ENCODE measurements around the gene GTF2IRD1. TPM values are rescaled to one million over a fixed set of nuclear protein-coding genes. Genes with fewer than 3 reads are reported as not detected.

The GTF2IRD1 gene
- total and polyA plus RNA-seq, 2 of the 4 experiments (the other 2 are of a cell fraction), result 4.1 to 21.9 TPM

DNA sequence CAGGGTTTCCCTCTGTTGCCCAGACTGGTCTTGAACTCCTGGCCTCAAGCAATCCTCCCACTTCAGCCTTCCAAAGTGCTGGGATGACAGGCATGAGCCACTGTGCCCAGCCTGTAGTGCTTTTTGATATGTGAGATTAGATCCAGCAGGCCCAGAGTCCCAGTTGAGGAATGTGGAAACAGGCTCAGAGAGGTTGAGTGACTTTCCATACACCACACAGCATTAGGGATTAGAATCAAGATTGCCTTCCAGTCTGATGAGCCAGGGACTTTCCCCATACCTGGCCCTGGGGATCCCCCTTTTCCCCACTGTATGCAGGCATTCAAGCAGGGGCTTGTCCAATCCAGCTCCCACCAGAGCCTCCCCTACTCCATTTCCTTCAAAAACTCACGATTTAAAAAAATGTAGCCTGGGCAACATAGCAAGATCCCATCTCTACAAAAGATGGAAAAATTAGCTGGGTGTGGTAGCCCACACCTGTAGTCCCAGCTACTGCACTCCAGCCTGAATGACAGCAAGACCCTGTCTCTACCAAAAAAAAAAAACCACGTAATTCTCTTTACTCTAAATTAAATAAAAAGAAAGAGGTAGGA is 128.8 kb downstream of the GTF2IRD1 start:
- no peak overlapping the region for H2AK9ac ChIP-seq (replicated peaks; ENCODE audit: low read depth, low read length, poor library complexity)
- WGBS, 2 experiments (ENCODE audit: extremely low coverage in 2 of 2, insufficient read length in 1 of 2), result no CpG with 5 or more reads among the region's 2 CpGs
- peaks cover 16% of the 10 kb centered on the region for H3K4me1 ChIP-seq (ENCODE audit: control insufficient read depth, insufficient read depth, low read length)
- no peak overlapping the region for H4K91ac ChIP-seq (ENCODE audit: insufficient read depth, low read depth, low read length)
- H2BK5ac ChIP-seq (ENCODE audit: low read depth, low read length, poor library complexity, severe bottlenecking), result no peak overlapping the region
- DNase-seq (no peak), ATAC-seq (ENCODE audit: low read depth) (no peak)
- H3K18ac ChIP-seq (ENCODE audit: low read depth, low read length), result no peak overlapping the region
- no peak overlapping the region for H3K4ac ChIP-seq (ENCODE audit: low read depth, low read length)
- H3K27me3 ChIP-seq (ENCODE audit: control insufficient read depth, insufficient read depth, low read length), result no peaks in the 10 kb centered on the region
- no TSS peak for BruUV-seq (replicated peaks)
- H3K9me1 ChIP-seq (ENCODE audit: insufficient read depth, low read length), result peaks cover 4% of the 10 kb centered on the region; the same call in 1 of the 2 replicates
- no peak overlapping the region for H3K14ac ChIP-seq (replicated peaks; ENCODE audit: low read depth, low read length)
- CTCF ChIA-PET, result interaction anchor here (0.9 kb wide), 1 partner anchor 38 kb away, joined by 3 read pairs; no protein-coding TSS in a partner anchor
- H2BK20ac ChIP-seq (ENCODE audit: low read depth, low read length), result no peak overlapping the region
- no peak overlapping the region for H3K4me3 ChIP-seq (ENCODE audit: insufficient read depth, low read depth, low read length)
- dilution Hi-C loops (cut with HindIII; ENCODE audit: low sequenced_read_pairs, unreplicated experiment) (no loop called here), intact Hi-C loops (cut with micrococcal nuclease) (loop anchor here (10.0 kb wide), 1 partner anchor 82 kb away; no protein-coding TSS in a partner anchor), in situ Hi-C loops (cut with MboI; ENCODE audit: low sequenced_read_pairs) (loop anchor here (10.0 kb wide), 1 partner anchor 82 kb away; no protein-coding TSS in a partner anchor)
- no peak overlapping the region for H2BK15ac ChIP-seq (ENCODE audit: low read depth, low read length)
- no peak overlapping the region for H2AFZ ChIP-seq (replicated peaks; ENCODE audit: low read length, poor library complexity)
- H3K9ac ChIP-seq (ENCODE audit: low read depth, low read length), result no peak overlapping the region
- H3K56ac ChIP-seq (ENCODE audit: extremely low read depth, insufficient read depth, low read length), result no peak overlapping the region
- no peak overlapping the region for H3K23ac ChIP-seq (ENCODE audit: low read depth, low read length)
- no peaks in the 10 kb centered on the region for H4K20me1 ChIP-seq (ENCODE audit: insufficient read depth, low read length)
- no peak for TF ChIP-seq FOS (IDR thresholded peaks at IDR 0.05; ENCODE audit: low read depth, low read length)
- no peak for TF ChIP-seq POLR2A (IDR thresholded peaks at IDR 0.05; ENCODE audit: low read depth, low read length)
- TF ChIP-seq, protein P1, sequence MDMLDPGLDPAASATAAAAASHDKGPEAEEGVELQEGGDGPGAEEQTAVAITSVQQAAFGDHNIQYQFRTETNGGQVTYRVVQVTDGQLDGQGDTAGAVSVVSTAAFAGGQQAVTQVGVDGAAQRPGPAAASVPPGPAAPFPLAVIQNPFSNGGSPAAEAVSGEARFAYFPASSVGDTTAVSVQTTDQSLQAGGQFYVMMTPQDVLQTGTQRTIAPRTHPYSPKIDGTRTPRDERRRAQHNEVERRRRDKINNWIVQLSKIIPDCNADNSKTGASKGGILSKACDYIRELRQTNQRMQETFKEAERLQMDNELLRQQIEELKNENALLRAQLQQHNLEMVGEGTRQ (IDR thresholded peaks at IDR 0.05; ENCODE audit: low read depth, low read length), result no peak
- no peak for TF ChIP-seq CTCF (conservative IDR thresholded peaks at IDR 0.05; ENCODE audit: low read depth, low read length)
- TF ChIP-seq MAZ (IDR thresholded peaks at IDR 0.05; ENCODE audit: borderline replicate concordance, low read depth, low read length), result no peak
- TF ChIP-seq, protein P2, sequence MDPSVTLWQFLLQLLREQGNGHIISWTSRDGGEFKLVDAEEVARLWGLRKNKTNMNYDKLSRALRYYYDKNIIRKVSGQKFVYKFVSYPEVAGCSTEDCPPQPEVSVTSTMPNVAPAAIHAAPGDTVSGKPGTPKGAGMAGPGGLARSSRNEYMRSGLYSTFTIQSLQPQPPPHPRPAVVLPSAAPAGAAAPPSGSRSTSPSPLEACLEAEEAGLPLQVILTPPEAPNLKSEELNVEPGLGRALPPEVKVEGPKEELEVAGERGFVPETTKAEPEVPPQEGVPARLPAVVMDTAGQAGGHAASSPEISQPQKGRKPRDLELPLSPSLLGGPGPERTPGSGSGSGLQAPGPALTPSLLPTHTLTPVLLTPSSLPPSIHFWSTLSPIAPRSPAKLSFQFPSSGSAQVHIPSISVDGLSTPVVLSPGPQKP (IDR thresholded peaks at IDR 0.05; ENCODE audit: borderline replicate concordance, low read depth, low read length), result no peak
- TF ChIP-seq RAD21 (IDR thresholded peaks at IDR 0.05; ENCODE audit: low read length), result no peak
- TF ChIP-seq SMC3 (IDR thresholded peaks at IDR 0.05; ENCODE audit: low read depth, low read length), result no peak
- TF ChIP-seq CEBPB (IDR thresholded peaks at IDR 0.05; ENCODE audit: low read depth, low read length), result no peak
- TF ChIP-seq RCOR1 (IDR thresholded peaks at IDR 0.05; ENCODE audit: insufficient replicate concordance, low read length), result no peak
- no peak for TF ChIP-seq CHD1 (IDR thresholded peaks at IDR 0.05; ENCODE audit: low read depth, low read length)
- no peak for TF ChIP-seq BHLHE40 (IDR thresholded peaks at IDR 0.05; ENCODE audit: low read depth, low read length)
- no peak for TF ChIP-seq MXI1 (IDR thresholded peaks at IDR 0.05; ENCODE audit: borderline replicate concordance, low read depth, low read length)
- TF ChIP-seq RFX5 (IDR thresholded peaks at IDR 0.05; ENCODE audit: low read depth, low read length), result no peak
- TF ChIP-seq NFE2L2 (IDR thresholded peaks at IDR 0.05; ENCODE audit: low read depth, low read length), result no peak
- no peak for TF ChIP-seq MAFK (IDR thresholded peaks at IDR 0.05; ENCODE audit: low read depth, low read length)
- H2AK5ac ChIP-seq (ENCODE audit: low read depth, low read length), result no peak overlapping the region
- no peak overlapping the region for H3K27ac ChIP-seq (ENCODE audit: insufficient read depth, low read length)
- H3K4me2 ChIP-seq (ENCODE audit: low read depth, low read length), result no peak overlapping the region
- no peaks in the 10 kb centered on the region for H3K9me3 ChIP-seq (ENCODE audit: control insufficient read depth, insufficient read depth, low read length)
- peaks cover 3% of the 10 kb centered on the region; the same call in 1 of the 2 replicates for H3K36me3 ChIP-seq (ENCODE audit: control insufficient read depth, insufficient read depth, low read length)
- no peak overlapping the region for H2BK120ac ChIP-seq (ENCODE audit: low read depth, low read length)
- no peak overlapping the region for H4K8ac ChIP-seq (ENCODE audit: low read depth in 2 of 2, low read length in 2 of 2)
- POLR2A ChIA-PET (ENCODE audit: unreplicated experiment), result interaction anchor here (0.5 kb wide), 1 partner anchor 325 kb away, joined by 3 read pairs; no protein-coding TSS in a partner anchor
- H4K5ac ChIP-seq (ENCODE audit: low read depth, low read length), result no peak overlapping the region
- H3K79me1 ChIP-seq (ENCODE audit: low read depth in 1 of 2, low read length in 2 of 2), result peaks cover 0 to 10% of the 10 kb centered on the region in 2 experiments; a peak in 2 of 4 replicates

All from IMR-90 (cell line).